ENCODE results near the gene NDRG3.
A peak's percentile ranks its signal among the peaks of the same experiment; 100 is the strongest.

NDRG3 gene

GRCh38 chr20:36604952-36605398 lies 140.9 kb downstream of the NDRG3 start:
- DNase-seq = peak; percentile 56
